SK-N-SH (cell line): ENCODE results near the gene RUVBL2. TPM values are rescaled to one million over a fixed set of nuclear protein-coding genes. Genes with fewer than 3 reads are reported as not detected.
A peak's percentile ranks its signal among the peaks of the same experiment; 100 is the strongest.

Experiments used
- CTCF ChIA-PET: fragments of 300-600, 350-600 bp; formaldehyde crosslinking; extraction: SDS; loops from one replicate; lab custom pipeline; 2021; lab: Yijun Ruan, JAX
- POLR2A ChIA-PET: fragments of 350-600 bp; sonication (Branson Sonifier 250); formaldehyde crosslinking; extraction: SDS; loops from one replicate; lab custom pipeline; 2020; ENCODE audit warnings: antibody characterized with exemption, inconsistent platforms; lab: Yijun Ruan, JAX
- DNase-seq: peaks from one replicate; pipeline ENCODE4 v3.0.0; 2012
- H2AFZ ChIP-seq: fragments of 200-600 bp; sonication (generic); 2 replicates; pipeline ENCODE4 v1.8.1; 2016; ENCODE audit warnings: antibody characterized with exemption, mild to moderate bottlenecking, low read depth
- H3F3A ChIP-seq: fragments of 200-600 bp; sonication (generic); replicated peaks from 2 replicates; pipeline ENCODE3; 2016; ENCODE audit warnings: antibody characterized with exemption, mild to moderate bottlenecking; ENCODE audit not compliant: insufficient read depth
- H3K27ac ChIP-seq, 2 experiments: fragments of 200-500 bp in 1 of 2; fragments of 200-600 bp in 1 of 2; sonication (Bioruptor generic) in 1 of 2; sonication (generic), shearing (Covaris generic) in 1 of 2; 2 replicates each; pipeline versions ENCODE4 v1.5.1 to v1.6.1; 2014 to 2016; ENCODE audit warnings: low read depth in 2 of 2, inconsistent platforms in 1 of 2, low read length in 1 of 2, mild to moderate bottlenecking in 1 of 2, mixed read lengths in 1 of 2
- H3K27me3 ChIP-seq: fragments of 200-600 bp; sonication (generic), shearing (Covaris generic); 2 replicates; pipeline ENCODE4 v1.6.1; 2016; ENCODE audit warnings: mixed run types; ENCODE audit not compliant: insufficient read depth
- H3K36me3 ChIP-seq, 2 experiments: fragments of 200-500 bp in 1 of 2; fragments of 200-600 bp in 1 of 2; sonication (Bioruptor generic) in 1 of 2; sonication (generic) in 1 of 2; replicated peaks in 1 of 2; 2 replicates each; pipeline versions ENCODE3 to v1.5.1; 2014 to 2016; ENCODE audit warnings: low read length in 1 of 2, mild to moderate bottlenecking in 1 of 2; ENCODE audit not compliant: insufficient read depth in 2 of 2, control insufficient read depth in 1 of 2
- H3K4me1 ChIP-seq, 2 experiments: fragments of 200-500 bp in 1 of 2; fragments of 200-600 bp in 1 of 2; sonication (Bioruptor generic) in 1 of 2; sonication (generic), shearing (Covaris generic) in 1 of 2; 2 replicates each; pipeline versions ENCODE4 v1.5.1 to v1.6.1; 2014 to 2016; ENCODE audit warnings: low read depth in 1 of 2, low read length in 1 of 2, mixed run types in 1 of 2; ENCODE audit not compliant: insufficient read depth in 2 of 2, control insufficient read depth in 1 of 2
- H3K4me2 ChIP-seq: fragments of 200-600 bp; sonication (generic), shearing (Covaris generic); 2 replicates; pipeline ENCODE4 v1.6.1; 2017; ENCODE audit warnings: mixed run types
- H3K4me3 ChIP-seq, 2 experiments: fragments of 200-500 bp in 1 of 2; fragments of 200-600 bp in 1 of 2; sonication (Bioruptor generic) in 1 of 2; sonication (generic), shearing (Covaris generic) in 1 of 2; 2 replicates each; pipeline versions ENCODE4 v1.5.1 to v1.8.1; 2014 to 2016; ENCODE audit warnings: low read depth in 2 of 2, inconsistent platforms in 1 of 2, low read length in 1 of 2, mild to moderate bottlenecking in 1 of 2, mixed read lengths in 1 of 2, moderate library complexity in 1 of 2
- H3K79me2 ChIP-seq: fragments of 200-600 bp; sonication (generic); 2 replicates; pipeline ENCODE4 v1.8.1; 2017; ENCODE audit warnings: mild to moderate bottlenecking; ENCODE audit not compliant: insufficient read depth
- H3K9ac ChIP-seq: fragments of 200-600 bp; sonication (generic); 2 replicates; pipeline ENCODE4 v1.6.1; 2017; ENCODE audit warnings: mixed run types
- H3K9me2 ChIP-seq: fragments of 200-600 bp; sonication (generic); 2 replicates; pipeline ENCODE4 v1.6.1; 2017; ENCODE audit warnings: mixed run types
- H3K9me3 ChIP-seq: fragments of 200-600 bp; sonication (generic); 2 replicates; pipeline ENCODE4 v1.6.1; 2017; ENCODE audit warnings: mixed run types, mild to moderate bottlenecking, moderate library complexity
- H4K20me1 ChIP-seq: fragments of 200-600 bp; sonication (generic); 2 replicates; pipeline ENCODE4 v1.6.1; 2017; ENCODE audit warnings: mild to moderate bottlenecking, mixed run types; ENCODE audit not compliant: insufficient read depth
- CTCF ChIP-seq: fragments of 200-600 bp; sonication (generic); IDR thresholded peaks from 2 replicates; pipeline ENCODE4 v1.6.1; 2017; ENCODE audit warnings: antibody characterized with exemption, mild to moderate bottlenecking, moderate library complexity
- ELF1 ChIP-seq: IDR thresholded peaks from 2 replicates; pipeline ENCODE4 v1.4.0; 2012
- EP300 ChIP-seq, 2 experiments: IDR thresholded peaks; 2 replicates each; pipeline versions ENCODE4 v1.4.0 to v1.6.1; 2012; ENCODE audit warnings: borderline replicate concordance in 1 of 2, low read depth in 1 of 2, low read length in 1 of 2
- FOSL2 ChIP-seq: IDR thresholded peaks from 2 replicates; pipeline ENCODE4 v1.4.0; 2012; ENCODE audit warnings: low read depth, mild to moderate bottlenecking, moderate library complexity, borderline replicate concordance
- FOXJ3 ChIP-seq: sonication (generic); formaldehyde crosslinking; IDR thresholded peaks from 2 replicates; pipeline ENCODE4 v1.5.1; 2020; ENCODE audit warnings: mild to moderate bottlenecking, missing genetic modification reagents
- FOXM1 ChIP-seq: IDR thresholded peaks from 2 replicates; pipeline ENCODE4 v1.4.0; 2012; ENCODE audit warnings: low read depth, mild to moderate bottlenecking
- GATA2 ChIP-seq: sonication (generic); formaldehyde crosslinking; IDR thresholded peaks from 2 replicates; pipeline ENCODE4 v1.5.0; 2020; ENCODE audit warnings: mild to moderate bottlenecking, missing genetic modification reagents
- IRF3 ChIP-seq: fragments of 150-350 bp; IDR thresholded peaks from 2 replicates; pipeline ENCODE4 v1.6.1; 2016; ENCODE audit warnings: mild to moderate bottlenecking, low read depth, low read length
- JUND ChIP-seq: IDR thresholded peaks from 2 replicates; pipeline ENCODE4 v1.4.0; 2012
- MXI1 ChIP-seq: IDR thresholded peaks from 2 replicates; pipeline ENCODE4 v1.6.1; 2012; ENCODE audit warnings: mild to moderate bottlenecking, low read depth, low read length, improper control_type of control experiment
- NFIC ChIP-seq: IDR thresholded peaks from 2 replicates; pipeline ENCODE4 v1.4.0; 2012; ENCODE audit warnings: borderline replicate concordance
- RAD21 ChIP-seq: IDR thresholded peaks from 2 replicates; pipeline ENCODE4 v1.6.1; 2012; ENCODE audit warnings: mild to moderate bottlenecking, low read length
- RCOR1 ChIP-seq: fragments of 150-350 bp; IDR thresholded peaks from 2 replicates; pipeline ENCODE4 v1.6.1; 2017; ENCODE audit warnings: antibody characterized with exemption, low read length
- RXRA ChIP-seq: IDR thresholded peaks from 2 replicates; pipeline ENCODE4 v1.4.0; 2012; ENCODE audit warnings: low read depth, mild to moderate bottlenecking, borderline replicate concordance
- SMC3 ChIP-seq: IDR thresholded peaks from 2 replicates; pipeline ENCODE4 v1.6.1; 2012; ENCODE audit warnings: low read depth, low read length, improper control_type of control experiment
- TCF12 ChIP-seq: IDR thresholded peaks from 2 replicates; pipeline ENCODE4 v1.4.0; 2012
- TEAD4 ChIP-seq: IDR thresholded peaks from 2 replicates; pipeline ENCODE4 v1.4.0; 2012; ENCODE audit warnings: mild to moderate bottlenecking, borderline replicate concordance; ENCODE audit not compliant: insufficient read depth
- USF1 ChIP-seq: IDR thresholded peaks from 2 replicates; pipeline ENCODE4 v1.4.0; 2012; ENCODE audit warnings: low read depth, borderline replicate concordance
- YY1 ChIP-seq: IDR thresholded peaks from 2 replicates; pipeline ENCODE4 v1.4.0; 2012; ENCODE audit warnings: low read depth, mild to moderate bottlenecking
- ZBTB33 ChIP-seq: IDR thresholded peaks from 2 replicates; pipeline ENCODE4 v1.4.0; 2012; ENCODE audit warnings: low read depth, borderline replicate concordance
- WGBS: methylation state at CpG from one replicate; pipeline ENCODE4 v1.1.6; 2017; ENCODE audit warnings: low lambda C conversion rate; 5-methylcytosine and 5-hydroxymethylcytosine counted together
- polyA plus RNA-seq, 3 experiments: library from polyadenylated mRNA; depleted of rRNA; stranded (reverse); fragments of >200 nt; gene quantifications; 2 replicates each; pipeline ENCODE4 v1.2.3, GENCODE V29; 2012

Gene RUVBL2
- polyA plus RNA-seq, 1 of the 3 experiments (the other 2 are of a cell fraction) = 459 TPM

GRCh38 chr19:48970923-48971395 is 22.7 kb upstream of the RUVBL2 start:
- H3K9ac ChIP-seq = no peak overlapping the region
- POLR2A ChIA-PET = interaction anchor here (1.1 to 1.2 kb wide), 2 partner anchors 135 to 183 kb away, joined by 4 read pairs; partner anchors contain the start of gene HSD17B14

More at GRCh38 chr19:48970923-48971395, 22.7 kb upstream of the RUVBL2 start:
- peak; percentile 87 for DNase-seq
- peaks cover 21 to 40% of the 10 kb centered on the region in 2 experiments for H3K36me3 ChIP-seq
- H3K4me3 ChIP-seq = no peak overlapping the region; a peak in 1 of 4 replicates
- H3K27ac ChIP-seq = no peak overlapping the region
- peaks cover 11% of the 10 kb centered on the region for H3K79me2 ChIP-seq
- H4K20me1 ChIP-seq = peaks cover 11% of the 10 kb centered on the region
- H2AFZ ChIP-seq = no peak overlapping the region
- H3K27me3 ChIP-seq = no peaks in the 10 kb centered on the region
- peaks cover 30% of the 10 kb centered on the region for H3F3A ChIP-seq
- 24% methylated on average over 18 of the region's 19 CpGs for WGBS
- CTCF ChIA-PET = interaction anchor here (0.5 to 4.8 kb wide), 54 partner anchors 9 to 382 kb away, joined by 3 to 54 read pairs (median 4); partner anchors contain the start of genes BAX, CA11, DHDH and GYS1
- TF ChIP-seq RXRA = no peak
- TF ChIP-seq NFIC = no peak
- no peak for TF ChIP-seq TCF12
- no peak for TF ChIP-seq USF1
- no peak for TF ChIP-seq TEAD4
- no peak for TF ChIP-seq ZBTB33
- TF ChIP-seq JUND = no peak
- TF ChIP-seq SMC3 = peak; percentile 77
- no peak for TF ChIP-seq GATA2 (CRISPR knock-in tag)
- peak; percentile 82 for TF ChIP-seq RAD21
- no peak for TF ChIP-seq FOXJ3 (CRISPR knock-in tag)
- TF ChIP-seq ELF1 = no peak
- no peak for TF ChIP-seq YY1
- no peak for TF ChIP-seq FOSL2
- no peak for TF ChIP-seq IRF3
- TF ChIP-seq RCOR1 = no peak
- no peak for TF ChIP-seq EP300 (IDR thresholded peaks at IDR 0.05; ENCODE audit: borderline replicate concordance in 1 of 2, low read depth in 1 of 2, low read length in 1 of 2)
- no peak for TF ChIP-seq MXI1
- TF ChIP-seq FOXM1 = no peak
- TF ChIP-seq CTCF = peak; percentile 94
- TF ChIP-seq, all 33 proteins: peak for 3
- Histone ChIP-seq H3K4me1 (peaks cover 0 to 9% of the 10 kb centered on the region in 2 experiments; a peak in 2 of 4 replicates), H3K4me2 (no peak overlapping the region), H3K9me3 (no peaks in the 10 kb centered on the region), H3K9me2 (no peaks in the 10 kb centered on the region)
